Fibroblast of lung (primary cell): Measurements from ENCODE around the gene ZNF267.
"Not testable (repeated sequence)": the region's sequence is repeated elsewhere in the genome, so short reads cannot be mapped to it uniquely, and the experiment has no call there.

Source experiments
- CTCF ChIP-seq, 2 donors: IDR thresholded peaks in 1 of 2; conservative IDR thresholded peaks in 1 of 2; 1 replicate in 1 of 2; 2 replicates in 1 of 2; pipeline ENCODE4 v1.5.1; 2011 to 2012; ENCODE audit warnings: low read length in 2 of 2, control low read depth in 1 of 2, inconsistent platforms in 1 of 2, low read depth in 1 of 2, mild to moderate bottlenecking in 1 of 2
- EZH2 ChIP-seq: IDR thresholded peaks from 2 replicates; pipeline ENCODE4 v1.5.1; 2012; ENCODE audit warnings: low read length, control low read depth, mild to moderate bottlenecking; ENCODE audit errors: missing control alignments

DNA sequence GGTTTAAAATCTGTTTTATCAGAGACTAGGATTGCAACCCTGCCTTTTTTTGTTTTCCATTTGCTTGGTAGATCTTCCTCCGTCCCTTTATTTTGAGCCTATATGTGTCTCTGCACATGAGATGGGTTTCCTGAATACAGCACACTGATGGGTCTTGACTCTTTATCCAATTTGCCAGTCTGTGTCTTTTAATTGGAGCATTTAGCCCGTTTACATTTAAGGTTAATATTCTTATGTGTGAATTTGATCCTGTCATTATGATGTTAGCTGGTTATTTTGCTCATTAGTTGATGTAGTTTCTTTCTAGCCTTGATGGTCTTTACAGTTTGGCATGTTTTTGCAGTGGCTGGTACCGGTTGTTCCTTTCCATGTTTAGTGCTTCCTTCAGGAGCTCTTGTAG, 31.0 kb downstream of the ZNF267 start:
- not testable (repeated sequence) for TF ChIP-seq CTCF (conservative IDR thresholded peaks at IDR 0.05 in 1 of 2, IDR thresholded peaks at IDR 0.05 in 1 of 2; ENCODE audit: low read depth in 1 of 2, low read length in 2 of 2); EZH2
